DOHH2 (cell line): Measurements from ENCODE around the gene RIPOR3.

ENCODE experiments used
- CTCF ChIP-seq: fragments of 200-600 bp; sonication (generic); IDR thresholded peaks from one replicate; pipeline ENCODE4 v1.5.1; 2014; ENCODE audit warnings: antibody characterized with exemption, mild to moderate bottlenecking, low read depth, low read length; ENCODE audit not compliant: poor library complexity, severe bottlenecking
- EZH2phosphoT487 ChIP-seq: fragments of 200-600 bp; sonication (generic); IDR thresholded peaks from 2 replicates; pipeline ENCODE4 v1.6.1; 2017; ENCODE audit warnings: borderline replicate concordance, mild to moderate bottlenecking, antibody characterized with exemption, low read length, moderate library complexity, mixed read lengths

DNA sequence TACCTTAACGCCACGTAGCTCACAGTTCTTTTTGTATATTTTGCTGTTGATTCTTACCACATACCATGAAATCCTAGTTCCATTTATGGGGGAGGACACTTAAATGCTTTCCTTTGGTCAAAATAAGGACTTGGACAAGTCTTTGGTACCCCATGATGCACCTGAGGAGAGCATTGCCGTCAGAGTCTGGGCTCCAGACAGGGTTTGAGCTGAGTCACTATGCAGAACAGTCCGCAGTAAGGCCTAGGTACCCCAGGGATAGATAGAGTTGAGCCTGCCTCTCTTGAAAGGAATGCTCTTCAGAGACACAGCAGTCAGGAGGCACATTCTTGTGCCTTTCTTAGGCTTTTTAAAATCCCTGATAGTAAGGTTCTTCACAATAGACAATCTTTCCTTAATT lies 46.0 kb upstream of the RIPOR3 start:
- no peak for TF ChIP-seq CTCF
- TF ChIP-seq EZH2phosphoT487, result no peak
